GM19372 (cell line): ENCODE data around the gene RNF169.
A peak's percentile ranks its signal among the peaks of the same experiment; 100 is the strongest.

Experiments used
- ATAC-seq: cut with Tn5 transposase; IDR thresholded peaks from one replicate; pipeline ENCODE4 v1.9.1; 2021; ENCODE audit warnings: mild to moderate bottlenecking, low read depth, moderate library complexity; ENCODE audit not compliant: unreplicated experiment

Gene RNF169

GRCh38 chr11:74748211-74749126, at the start of gene RNF169:
Gene RNF169 (plus strand): TSS chr11:74748849. CDS start chr11:74748881, 32 bp downstream.
- ATAC-seq: peak; percentile 95

- no peak for ATAC-seq
These were observed 48.8 kb upstream of the RNF169 start for GRCh38 chr11:74699615-74700396.

GRCh38 chr11:74701351-74701750, 47.3 kb upstream of the RNF169 start:
- ATAC-seq: no peak

- no peak for ATAC-seq
These were observed 46.2 kb upstream of the RNF169 start for GRCh38 chr11:74702383-74703007.

- no peak for ATAC-seq
These were observed 45.4 kb upstream of the RNF169 start for GRCh38 chr11:74703211-74703610.

- ATAC-seq: no peak
These were observed 41.5 kb upstream of the RNF169 start for GRCh38 chr11:74707182-74707581.

- no peak for ATAC-seq
These were observed 40.8 kb upstream of the RNF169 start for GRCh38 chr11:74707602-74708510.

GRCh38 chr11:74709175-74709574, 39.5 kb upstream of the RNF169 start:
- ATAC-seq: no peak

- no peak for ATAC-seq
These were observed 38.2 kb upstream of the RNF169 start for GRCh38 chr11:74710281-74710938.

GRCh38 chr11:74713686-74714085, 35.0 kb upstream of the RNF169 start:
- ATAC-seq: no peak

GRCh38 chr11:74714904-74715303, 33.7 kb upstream of the RNF169 start:
- ATAC-seq: no peak

GRCh38 chr11:74717221-74717969, 31.3 kb upstream of the RNF169 start:
- ATAC-seq: no peak

GRCh38 chr11:74719011-74719410, 29.6 kb upstream of the RNF169 start:
- ATAC-seq: no peak

- ATAC-seq: no peak
These were observed 27.8 kb upstream of the RNF169 start for GRCh38 chr11:74720596-74721478.

GRCh38 chr11:74721479-74721835, 27.2 kb upstream of the RNF169 start:
- ATAC-seq: no peak

- no peak for ATAC-seq
These were observed 25.1 kb upstream of the RNF169 start for GRCh38 chr11:74723511-74723910.

GRCh38 chr11:74725701-74726100, 22.9 kb upstream of the RNF169 start:
- no peak for ATAC-seq
